Calu3 (cell line): ENCODE results near the gene PTPN11. TPM values are rescaled to one million over a fixed set of nuclear protein-coding genes. Genes with fewer than 3 reads are reported as not detected.

Source experiments
- BruUV-seq: library from RNA; stranded (reverse); fragments of 400-500 nt; replicated peaks from 2 replicates; lab custom pipeline; 2021; lab: Mats Ljungman, UMichigan
- CTCF ChIA-PET: fragments of 300-600 bp; sonication (Branson Sonifier 250); formaldehyde crosslinking; loops from one replicate; lab custom pipeline; 2022; ENCODE audit warnings: antibody characterized with exemption; lab: Charles Lee
- DNase-seq: peaks from one replicate; pipeline ENCODE4 v3.0.0; 2022
- H3K27ac Mint-ChIP-seq: one replicate; pipeline ENCODE4 v1.8.0; 2022; ENCODE audit warnings: mixed read lengths; ENCODE audit not compliant: unreplicated experiment
- H3K27me3 Mint-ChIP-seq: one replicate; pipeline ENCODE4 v1.8.0; 2022; ENCODE audit warnings: mixed read lengths; ENCODE audit not compliant: unreplicated experiment
- H3K36me3 Mint-ChIP-seq: one replicate; pipeline ENCODE4 v1.8.0; 2022; ENCODE audit warnings: mild to moderate bottlenecking, moderate library complexity, mixed read lengths; ENCODE audit not compliant: insufficient read depth, unreplicated experiment
- H3K4me1 Mint-ChIP-seq: one replicate; pipeline ENCODE4 v1.8.0; 2022; ENCODE audit warnings: mild to moderate bottlenecking, low read depth, mixed read lengths; ENCODE audit not compliant: unreplicated experiment
- H3K4me3 Mint-ChIP-seq: one replicate; pipeline ENCODE4 v1.8.0; 2022; ENCODE audit warnings: mild to moderate bottlenecking, low read depth, moderate library complexity, mixed read lengths; ENCODE audit not compliant: unreplicated experiment
- H3K9me3 Mint-ChIP-seq: one replicate; pipeline ENCODE4 v1.8.0; 2022; ENCODE audit warnings: low read depth, mixed read lengths; ENCODE audit not compliant: unreplicated experiment
- intact Hi-C: fragments of 100-400 bp; cut with micrococcal nuclease; formaldehyde crosslinking; loops from one replicate; pipeline ENCODE4 v1.10.0; 2022; ENCODE audit not compliant: unreplicated experiment
- total RNA-seq: library from RNA; stranded (reverse); gene quantifications from 2 replicates; pipeline ENCODE4 v1.2.3, GENCODE V29; 2022
- TF ChIP-seq, protein P1 (sequence below): fragments of 200-600 bp; IDR thresholded peaks from one replicate; pipeline ENCODE4 v1.8.0; 2022; ENCODE audit warnings: antibody characterized with exemption; ENCODE audit not compliant: unreplicated experiment

PTPN11 gene
- total RNA-seq, 1 experiment from 2014 or later, result 174 TPM

- intact Hi-C loops, result no loop called here
- DNase-seq, result no peak
- H3K36me3 Mint-ChIP-seq, result peaks cover 11% of the 10 kb centered on the region
- peaks cover 34% of the 10 kb centered on the region for H3K27me3 Mint-ChIP-seq
- H3K4me1 Mint-ChIP-seq, result no peaks in the 10 kb centered on the region
- TF ChIP-seq, protein P1, sequence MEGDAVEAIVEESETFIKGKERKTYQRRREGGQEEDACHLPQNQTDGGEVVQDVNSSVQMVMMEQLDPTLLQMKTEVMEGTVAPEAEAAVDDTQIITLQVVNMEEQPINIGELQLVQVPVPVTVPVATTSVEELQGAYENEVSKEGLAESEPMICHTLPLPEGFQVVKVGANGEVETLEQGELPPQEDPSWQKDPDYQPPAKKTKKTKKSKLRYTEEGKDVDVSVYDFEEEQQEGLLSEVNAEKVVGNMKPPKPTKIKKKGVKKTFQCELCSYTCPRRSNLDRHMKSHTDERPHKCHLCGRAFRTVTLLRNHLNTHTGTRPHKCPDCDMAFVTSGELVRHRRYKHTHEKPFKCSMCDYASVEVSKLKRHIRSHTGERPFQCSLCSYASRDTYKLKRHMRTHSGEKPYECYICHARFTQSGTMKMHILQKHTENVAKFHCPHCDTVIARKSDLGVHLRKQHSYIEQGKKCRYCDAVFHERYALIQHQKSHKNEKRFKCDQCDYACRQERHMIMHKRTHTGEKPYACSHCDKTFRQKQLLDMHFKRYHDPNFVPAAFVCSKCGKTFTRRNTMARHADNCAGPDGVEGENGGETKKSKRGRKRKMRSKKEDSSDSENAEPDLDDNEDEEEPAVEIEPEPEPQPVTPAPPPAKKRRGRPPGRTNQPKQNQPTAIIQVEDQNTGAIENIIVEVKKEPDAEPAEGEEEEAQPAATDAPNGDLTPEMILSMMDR, result no peak
- no peaks in the 10 kb centered on the region for H3K9me3 Mint-ChIP-seq
- CTCF ChIA-PET, result no interaction called here
- no peak overlapping the region for H3K4me3 Mint-ChIP-seq
- BruUV-seq, result no TSS peak
- H3K27ac Mint-ChIP-seq, result no peak overlapping the region
Observed at GRCh38 chr12:112514456-112514855, 95.7 kb downstream of the PTPN11 start.

GRCh38 chr12:112514926-112515642, 96.3 kb downstream of the PTPN11 start:
- H3K9me3 Mint-ChIP-seq, result no peaks in the 10 kb centered on the region
- DNase-seq, result no peak
- peaks cover 9% of the 10 kb centered on the region for H3K36me3 Mint-ChIP-seq
- intact Hi-C loops, result no loop called here
- H3K27me3 Mint-ChIP-seq, result peaks cover 34% of the 10 kb centered on the region
- no TSS peak for BruUV-seq
- H3K4me3 Mint-ChIP-seq, result no peak overlapping the region
- H3K4me1 Mint-ChIP-seq, result no peaks in the 10 kb centered on the region
- TF ChIP-seq, protein P1, result no peak
- no peak overlapping the region for H3K27ac Mint-ChIP-seq
- CTCF ChIA-PET, result no interaction called here

DNA sequence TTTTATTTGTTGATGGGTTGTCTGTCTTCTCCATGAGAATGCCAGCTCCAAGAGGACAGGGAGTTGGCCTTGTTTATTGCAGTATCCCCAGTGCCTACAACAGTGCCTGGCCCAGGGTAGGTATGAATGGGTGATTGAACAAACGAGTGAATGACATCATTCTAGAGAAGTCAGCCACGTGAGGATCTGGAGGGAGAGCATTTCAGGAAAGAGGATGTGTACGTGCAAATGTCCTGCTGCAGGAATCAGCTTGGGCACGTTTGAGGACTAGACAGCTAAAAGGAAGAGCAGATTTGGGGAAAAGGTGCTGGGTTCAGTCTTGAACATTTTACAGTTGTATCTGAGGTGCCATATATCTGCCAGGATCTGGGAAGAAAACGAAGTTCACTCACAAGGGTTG, 97.1 kb downstream of the PTPN11 start:
- intact Hi-C loops, result no loop called here
- no TSS peak for BruUV-seq
- CTCF ChIA-PET, result no interaction called here
- Mint-ChIP-seq H3K27me3 (peaks cover 34% of the 10 kb centered on the region), H3K9me3 (no peaks in the 10 kb centered on the region), H3K4me3 (no peak overlapping the region), H3K27ac (no peak overlapping the region), H3K4me1 (no peaks in the 10 kb centered on the region), H3K36me3 (peaks cover 4% of the 10 kb centered on the region)
- no peak for DNase-seq
- TF ChIP-seq, protein P1, result no peak

GRCh38 chr12:112517730-112518364, 99.1 kb downstream of the PTPN11 start:
- peaks cover 34% of the 10 kb centered on the region for H3K27me3 Mint-ChIP-seq
- CTCF ChIA-PET, result no interaction called here

More at GRCh38 chr12:112517730-112518364, 99.1 kb downstream of the PTPN11 start:
- BruUV-seq, result no TSS peak
- TF ChIP-seq, protein P1, result no peak
- Mint-ChIP-seq H3K4me3 (no peak overlapping the region), H3K36me3 (no peaks in the 10 kb centered on the region), H3K4me1 (no peaks in the 10 kb centered on the region), H3K27ac (no peak overlapping the region), H3K9me3 (no peaks in the 10 kb centered on the region)
- intact Hi-C loops, result no loop called here
- no peak for DNase-seq
